ENCODE measurements around the gene MRPL36. TPM values are rescaled to one million over a fixed set of nuclear protein-coding genes. Genes with fewer than 3 reads are reported as not detected.

Gene MRPL36
- total RNA-seq, 4 donors from 2014 or later, result 37.7 to 63.4 (median 46.7) TPM

DNA sequence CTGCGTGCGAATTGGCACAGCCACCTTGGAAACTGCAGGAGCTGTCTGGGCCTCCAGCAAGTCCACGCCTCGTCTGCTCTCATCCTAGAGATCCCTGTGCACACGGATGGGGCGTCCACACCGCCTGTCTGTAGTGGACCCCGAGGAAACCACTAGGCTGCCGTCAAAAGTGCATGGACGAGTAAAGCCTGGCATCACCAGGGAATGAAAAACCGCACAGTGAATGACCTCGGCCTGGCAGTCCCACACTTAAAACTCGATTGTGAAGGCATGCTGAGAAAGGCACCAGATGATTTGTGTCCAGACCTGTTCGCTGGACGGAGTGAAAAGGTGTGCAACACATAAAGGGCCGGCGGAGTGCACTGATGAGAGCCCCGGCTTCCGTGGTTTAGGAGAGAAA is 50.8 kb downstream of the MRPL36 start:
- H3K36me3 ChIP-seq, result no peaks in the 10 kb centered on the region
- no peak overlapping the region for H3K4me3 ChIP-seq
- H3K27me3 ChIP-seq, result peaks cover 66% of the 10 kb centered on the region
- H3K27ac ChIP-seq, result no peak overlapping the region
- no peaks in the 10 kb centered on the region for H3K9me3 ChIP-seq
- ATAC-seq, result no peak
- no peaks in the 10 kb centered on the region for H3K4me1 ChIP-seq
- WGBS, 2 donors (ENCODE audit: low coverage in 1 of 2), result 20 to 91% methylated on average over 1 to 9 of the region's 19 CpGs
- no peak for TF ChIP-seq POLR2AphosphoS5 (IDR thresholded peaks at IDR 0.05)
- no peak for TF ChIP-seq CTCF (IDR thresholded peaks at IDR 0.05)
- TF ChIP-seq EP300 (IDR thresholded peaks at IDR 0.05), result no peak
- no peak for TF ChIP-seq POLR2A (IDR thresholded peaks at IDR 0.05)

Other genes with a start within 250 kb of the MRPL36 start
- gene NDUFS6, start 1.6 kb upstream of the MRPL36 start, total RNA-seq, result 10 to 100 TPM; 44.6 to 82.9 (median 51.6) TPM
- gene IRX4, start 83.1 kb upstream of the MRPL36 start, total RNA-seq, result under 1 TPM in 1 of 4 donors, not detected in 3; 0.96 TPM

Measured in gastroesophageal sphincter (tissue), 4 donors.